ENCODE results near the gene SH3TC1. TPM values are rescaled to one million over a fixed set of nuclear protein-coding genes. Genes with fewer than 3 reads are reported as not detected.

The SH3TC1 gene
- total RNA-seq, 8 experiments from 2014 or later: 0.96 to 22.2 (median 3.6) TPM

GRCh38 chr4:8218371-8219031 lies 19.4 kb downstream of the SH3TC1 start:
- 57 to 97% (median 79%) methylated on average over 1 to 8 of the region's 20 CpGs; no CpG with 5 or more reads in 3 of the 10 experiments for WGBS, 10 experiments
- peaks cover 6 to 11% of the 10 kb centered on the region in 2 donors for H3K4me1 ChIP-seq (replicated peaks in 1 of 2)
- no peak overlapping the region for H3K4me3 ChIP-seq
- H3K27ac ChIP-seq: no peak overlapping the region
- ATAC-seq (replicated peaks in 6 of 8): peak in 2 of 8 experiments; percentile 49 to 76
- in situ Hi-C loops (cut with MboI; ENCODE audit: low pct_unique_long_range_greater_than_20kb in 2 of 9, low sequenced_read_pairs in 9 of 9, unreplicated experiment in 9 of 9): no loop called here

- in situ Hi-C loops (cut with MboI; ENCODE audit: low pct_unique_long_range_greater_than_20kb in 2 of 9, low sequenced_read_pairs in 9 of 9, unreplicated experiment in 9 of 9): no loop called here
- 61 to 100% (median 91%) methylated on average over 1 to 9 of the region's 21 CpGs; no CpG with 5 or more reads in 6 of the 10 experiments for WGBS, 10 experiments
- no peak overlapping the region for H3K27ac ChIP-seq
These were observed 20.1 kb downstream of the SH3TC1 start for GRCh38 chr4:8219236-8219635.

GRCh38 chr4:8220661-8221450 lies 21.8 kb downstream of the SH3TC1 start:
- H3K4me1 ChIP-seq (replicated peaks in 1 of 2): peaks cover 6 to 7% of the 10 kb centered on the region in 2 donors
- ATAC-seq (replicated peaks in 6 of 8): no peak
- no peak overlapping the region for H3K4me3 ChIP-seq
- no peak overlapping the region for H3K27ac ChIP-seq
- WGBS, 10 experiments: 33 to 92% (median 58%) methylated on average over 1 to 3 of the region's 7 CpGs
- in situ Hi-C loops (cut with MboI; ENCODE audit: low pct_unique_long_range_greater_than_20kb in 2 of 9, low sequenced_read_pairs in 9 of 9, unreplicated experiment in 9 of 9): no loop called here

More at GRCh38 chr4:8219236-8219635, 20.1 kb downstream of the SH3TC1 start:
- no peak for ATAC-seq (replicated peaks in 6 of 8)
- H3K4me1 ChIP-seq (replicated peaks in 1 of 2): peaks cover 6 to 10% of the 10 kb centered on the region in 2 donors
- no peak overlapping the region for H3K4me3 ChIP-seq

- ATAC-seq (replicated peaks in 6 of 8): peak in 1 of 8 experiments; percentile 15
- in situ Hi-C loops (cut with MboI; ENCODE audit: low pct_unique_long_range_greater_than_20kb in 2 of 9, low sequenced_read_pairs in 9 of 9, unreplicated experiment in 9 of 9): no loop called here
- WGBS, 10 experiments: 23 to 100% (median 76%) methylated on average over 1 to 5 of the region's 5 CpGs
- H3K4me1 ChIP-seq (replicated peaks in 1 of 2): peaks cover 12 to 13% of the 10 kb centered on the region in 2 donors
- no peak overlapping the region for H3K27ac ChIP-seq
- no peak overlapping the region for H3K4me3 ChIP-seq
These were observed 22.4 kb downstream of the SH3TC1 start for GRCh38 chr4:8221476-8221875.

GRCh38 chr4:8221985-8222384 lies 22.9 kb downstream of the SH3TC1 start:
- in situ Hi-C loops (cut with MboI; ENCODE audit: low pct_unique_long_range_greater_than_20kb in 2 of 9, low sequenced_read_pairs in 9 of 9, unreplicated experiment in 9 of 9): no loop called here

GRCh38 chr4:8222609-8223388 lies 23.7 kb downstream of the SH3TC1 start:
- 70 to 100% (median 93%) methylated on average over 1 to 4 of the region's 15 CpGs; no CpG with 5 or more reads in 3 of the 10 experiments for WGBS, 10 experiments
- Histone ChIP-seq H3K4me3 (no peak overlapping the region), H3K27ac (no peak overlapping the region), H3K4me1 (replicated peaks in 1 of 2) (peaks cover 13 to 15% of the 10 kb centered on the region in 2 donors)
- in situ Hi-C loops (cut with MboI; ENCODE audit: low pct_unique_long_range_greater_than_20kb in 2 of 9, low sequenced_read_pairs in 9 of 9, unreplicated experiment in 9 of 9): no loop called here
- ATAC-seq (replicated peaks in 6 of 8): no peak

More at GRCh38 chr4:8221985-8222384, 22.9 kb downstream of the SH3TC1 start:
- ATAC-seq (replicated peaks in 6 of 8): peak in 3 of 8 experiments; percentile 8 to 31 (median 31)
- Histone ChIP-seq H3K4me1 (replicated peaks in 1 of 2) (peaks cover 13 to 15% of the 10 kb centered on the region in 2 donors), H3K27ac (no peak overlapping the region), H3K4me3 (no peak overlapping the region)

GRCh38 chr4:8224267-8224974 lies 25.3 kb downstream of the SH3TC1 start:
- 80 to 100% (median 85%) methylated on average over 1 to 4 of the region's 12 CpGs; no CpG with 5 or more reads in 5 of the 10 experiments for WGBS, 10 experiments
- no peak overlapping the region for H3K27ac ChIP-seq
- no peak overlapping the region for H3K4me3 ChIP-seq
- in situ Hi-C loops (cut with MboI; ENCODE audit: low pct_unique_long_range_greater_than_20kb in 2 of 9, low sequenced_read_pairs in 9 of 9, unreplicated experiment in 9 of 9): no loop called here
- H3K4me1 ChIP-seq (replicated peaks in 1 of 2): peaks cover 13 to 21% of the 10 kb centered on the region in 2 donors
- no peak for ATAC-seq (replicated peaks in 6 of 8)

- Histone ChIP-seq H3K4me3 (no peak overlapping the region), H3K4me1 (replicated peaks in 1 of 2) (peaks cover 13 to 21% of the 10 kb centered on the region in 2 donors), H3K27ac (no peak overlapping the region)
- 40 to 88% (median 80%) methylated on average over 1 to 6 of the region's 12 CpGs; no CpG with 5 or more reads in 7 of the 10 experiments for WGBS, 10 experiments
- in situ Hi-C loops (cut with MboI; ENCODE audit: low pct_unique_long_range_greater_than_20kb in 2 of 9, low sequenced_read_pairs in 9 of 9, unreplicated experiment in 9 of 9): loop anchor here in 1 of 9 experiments (25.0 kb wide), 1 partner anchor 187 kb away; no protein-coding TSS in a partner anchor
- ATAC-seq (replicated peaks in 6 of 8): no peak
These were observed 26.0 kb downstream of the SH3TC1 start for GRCh38 chr4:8224975-8225625.

- no peak overlapping the region for H3K27ac ChIP-seq
- H3K4me1 ChIP-seq (replicated peaks in 1 of 2): peaks cover 13 to 21% of the 10 kb centered on the region in 2 donors
- peak; percentile 16 to 74 (median 56) for ATAC-seq (replicated peaks in 6 of 8)
- in situ Hi-C loops (cut with MboI; ENCODE audit: low pct_unique_long_range_greater_than_20kb in 2 of 9, low sequenced_read_pairs in 9 of 9, unreplicated experiment in 9 of 9): loop anchor here in 1 of 9 experiments (25.0 kb wide), 1 partner anchor 186 kb away; no protein-coding TSS in a partner anchor
- WGBS, 10 experiments: 7 to 63% (median 41%) methylated on average over 2 to 6 of the region's 10 CpGs; no CpG with 5 or more reads in 3 of the 10 experiments
- H3K4me3 ChIP-seq: no peak overlapping the region
These were observed 26.8 kb downstream of the SH3TC1 start for GRCh38 chr4:8225706-8226443.

GRCh38 chr4:8227201-8227770 lies 28.2 kb downstream of the SH3TC1 start:
- no peak overlapping the region for H3K27ac ChIP-seq
- no peak overlapping the region for H3K4me3 ChIP-seq
- peaks cover 13 to 21% of the 10 kb centered on the region in 2 donors for H3K4me1 ChIP-seq (replicated peaks in 1 of 2)
- ATAC-seq (replicated peaks in 6 of 8): no peak
- in situ Hi-C loops (cut with MboI; ENCODE audit: low pct_unique_long_range_greater_than_20kb in 2 of 9, low sequenced_read_pairs in 9 of 9, unreplicated experiment in 9 of 9): loop anchor here in 1 of 9 experiments (25.0 kb wide), 1 partner anchor 185 kb away; no protein-coding TSS in a partner anchor
- WGBS, 10 experiments: 80 to 93% (median 90%) methylated on average over 1 to 3 of the region's 31 CpGs; no CpG with 5 or more reads in 7 of the 10 experiments

- Histone ChIP-seq H3K27ac (no peak overlapping the region), H3K4me1 (replicated peaks in 1 of 2) (peaks cover 13 to 21% of the 10 kb centered on the region in 2 donors), H3K4me3 (no peak overlapping the region)
- ATAC-seq (replicated peaks in 6 of 8): no peak
- in situ Hi-C loops (cut with MboI; ENCODE audit: low pct_unique_long_range_greater_than_20kb in 2 of 9, low sequenced_read_pairs in 9 of 9, unreplicated experiment in 9 of 9): loop anchor here in 1 of 9 experiments (25.0 kb wide), 1 partner anchor 184 kb away; no protein-coding TSS in a partner anchor
- no CpG with 5 or more reads among the region's 27 CpGs for WGBS, 10 experiments
These were observed 28.8 kb downstream of the SH3TC1 start for GRCh38 chr4:8227771-8228318.

Measured in motor neuron (in vitro differentiated cells).